ENCODE measurements around the gene USF2.

DNA sequence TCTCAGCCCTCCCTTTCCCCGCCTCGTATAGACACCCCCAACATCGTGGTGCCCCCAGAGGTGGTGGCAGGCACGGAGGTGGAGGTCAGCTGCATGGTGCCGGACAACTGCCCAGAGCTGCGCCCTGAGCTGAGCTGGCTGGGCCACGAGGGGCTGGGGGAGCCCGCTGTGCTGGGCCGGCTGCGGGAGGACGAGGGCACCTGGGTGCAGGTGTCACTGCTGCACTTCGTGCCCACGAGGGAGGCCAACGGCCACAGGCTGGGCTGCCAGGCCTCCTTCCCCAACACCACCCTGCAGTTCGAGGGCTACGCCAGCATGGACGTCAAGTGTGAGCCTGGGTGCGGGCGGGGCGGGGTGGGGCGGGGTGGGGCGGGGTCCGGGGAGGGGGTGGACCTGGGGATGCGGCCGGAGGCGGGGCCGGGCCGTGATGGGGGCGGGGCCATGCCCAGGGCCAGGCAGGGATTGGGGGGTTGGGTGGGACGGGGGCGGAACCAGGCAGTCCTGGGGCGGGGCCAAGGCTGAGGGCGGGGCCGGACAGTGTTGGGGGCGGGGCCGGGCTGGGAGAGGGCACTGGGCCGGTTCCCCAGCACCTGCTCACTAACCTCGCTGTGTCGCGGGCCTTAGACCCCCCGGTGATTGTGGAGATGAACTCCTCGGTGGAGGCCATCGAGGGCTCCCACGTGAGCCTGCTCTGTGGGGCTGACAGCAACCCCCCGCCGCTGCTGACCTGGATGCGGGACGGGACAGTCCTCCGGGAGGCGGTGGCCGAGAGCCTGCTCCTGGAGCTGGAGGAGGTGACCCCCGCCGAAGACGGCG, 31.0 kb downstream of the USF2 start:
- no peak for TF ChIP-seq EZH2 (IDR thresholded peaks at IDR 0.05; ENCODE audit: borderline replicate concordance, low read length)
- TF ChIP-seq, protein P1, sequence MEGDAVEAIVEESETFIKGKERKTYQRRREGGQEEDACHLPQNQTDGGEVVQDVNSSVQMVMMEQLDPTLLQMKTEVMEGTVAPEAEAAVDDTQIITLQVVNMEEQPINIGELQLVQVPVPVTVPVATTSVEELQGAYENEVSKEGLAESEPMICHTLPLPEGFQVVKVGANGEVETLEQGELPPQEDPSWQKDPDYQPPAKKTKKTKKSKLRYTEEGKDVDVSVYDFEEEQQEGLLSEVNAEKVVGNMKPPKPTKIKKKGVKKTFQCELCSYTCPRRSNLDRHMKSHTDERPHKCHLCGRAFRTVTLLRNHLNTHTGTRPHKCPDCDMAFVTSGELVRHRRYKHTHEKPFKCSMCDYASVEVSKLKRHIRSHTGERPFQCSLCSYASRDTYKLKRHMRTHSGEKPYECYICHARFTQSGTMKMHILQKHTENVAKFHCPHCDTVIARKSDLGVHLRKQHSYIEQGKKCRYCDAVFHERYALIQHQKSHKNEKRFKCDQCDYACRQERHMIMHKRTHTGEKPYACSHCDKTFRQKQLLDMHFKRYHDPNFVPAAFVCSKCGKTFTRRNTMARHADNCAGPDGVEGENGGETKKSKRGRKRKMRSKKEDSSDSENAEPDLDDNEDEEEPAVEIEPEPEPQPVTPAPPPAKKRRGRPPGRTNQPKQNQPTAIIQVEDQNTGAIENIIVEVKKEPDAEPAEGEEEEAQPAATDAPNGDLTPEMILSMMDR (conservative IDR thresholded peaks at IDR 0.05 in 1 of 2, IDR thresholded peaks at IDR 0.05 in 1 of 2; ENCODE audit: extremely low read depth in 1 of 2, insufficient read depth in 1 of 2, low read depth in 1 of 2, low read length in 2 of 2): no peak
